ENCODE results near the gene ZDHHC12.

DNA sequence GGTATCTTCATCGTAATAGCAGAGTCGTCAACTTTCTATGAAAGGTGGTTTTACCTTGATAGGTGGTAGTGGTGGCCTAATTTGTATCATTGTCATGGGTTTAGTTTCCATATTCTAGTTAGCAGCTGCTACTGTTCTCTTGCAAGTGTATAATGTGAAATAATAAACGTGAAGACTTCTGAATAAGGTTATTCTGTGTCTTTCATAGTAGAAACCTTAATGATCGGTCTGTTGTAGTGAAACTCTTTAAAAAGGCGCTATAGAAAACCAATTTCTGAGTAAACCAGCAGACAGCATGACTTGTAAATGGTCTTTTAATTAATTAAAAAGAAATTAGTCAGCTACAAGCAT lies 33.3 kb downstream of the ZDHHC12 start:
- TF ChIP-seq, protein P1, sequence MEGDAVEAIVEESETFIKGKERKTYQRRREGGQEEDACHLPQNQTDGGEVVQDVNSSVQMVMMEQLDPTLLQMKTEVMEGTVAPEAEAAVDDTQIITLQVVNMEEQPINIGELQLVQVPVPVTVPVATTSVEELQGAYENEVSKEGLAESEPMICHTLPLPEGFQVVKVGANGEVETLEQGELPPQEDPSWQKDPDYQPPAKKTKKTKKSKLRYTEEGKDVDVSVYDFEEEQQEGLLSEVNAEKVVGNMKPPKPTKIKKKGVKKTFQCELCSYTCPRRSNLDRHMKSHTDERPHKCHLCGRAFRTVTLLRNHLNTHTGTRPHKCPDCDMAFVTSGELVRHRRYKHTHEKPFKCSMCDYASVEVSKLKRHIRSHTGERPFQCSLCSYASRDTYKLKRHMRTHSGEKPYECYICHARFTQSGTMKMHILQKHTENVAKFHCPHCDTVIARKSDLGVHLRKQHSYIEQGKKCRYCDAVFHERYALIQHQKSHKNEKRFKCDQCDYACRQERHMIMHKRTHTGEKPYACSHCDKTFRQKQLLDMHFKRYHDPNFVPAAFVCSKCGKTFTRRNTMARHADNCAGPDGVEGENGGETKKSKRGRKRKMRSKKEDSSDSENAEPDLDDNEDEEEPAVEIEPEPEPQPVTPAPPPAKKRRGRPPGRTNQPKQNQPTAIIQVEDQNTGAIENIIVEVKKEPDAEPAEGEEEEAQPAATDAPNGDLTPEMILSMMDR (IDR thresholded peaks at IDR 0.05; ENCODE audit: low read depth, low read length, missing input control) = no peak
- TF ChIP-seq FOXA1 (IDR thresholded peaks at IDR 0.05) (no peak), TAF1 (conservative IDR thresholded peaks at IDR 0.05) (no peak), SP1 (IDR thresholded peaks at IDR 0.05) (no peak), RAD21 (IDR thresholded peaks at IDR 0.05) (no peak)
- TF ChIP-seq, protein P2, sequence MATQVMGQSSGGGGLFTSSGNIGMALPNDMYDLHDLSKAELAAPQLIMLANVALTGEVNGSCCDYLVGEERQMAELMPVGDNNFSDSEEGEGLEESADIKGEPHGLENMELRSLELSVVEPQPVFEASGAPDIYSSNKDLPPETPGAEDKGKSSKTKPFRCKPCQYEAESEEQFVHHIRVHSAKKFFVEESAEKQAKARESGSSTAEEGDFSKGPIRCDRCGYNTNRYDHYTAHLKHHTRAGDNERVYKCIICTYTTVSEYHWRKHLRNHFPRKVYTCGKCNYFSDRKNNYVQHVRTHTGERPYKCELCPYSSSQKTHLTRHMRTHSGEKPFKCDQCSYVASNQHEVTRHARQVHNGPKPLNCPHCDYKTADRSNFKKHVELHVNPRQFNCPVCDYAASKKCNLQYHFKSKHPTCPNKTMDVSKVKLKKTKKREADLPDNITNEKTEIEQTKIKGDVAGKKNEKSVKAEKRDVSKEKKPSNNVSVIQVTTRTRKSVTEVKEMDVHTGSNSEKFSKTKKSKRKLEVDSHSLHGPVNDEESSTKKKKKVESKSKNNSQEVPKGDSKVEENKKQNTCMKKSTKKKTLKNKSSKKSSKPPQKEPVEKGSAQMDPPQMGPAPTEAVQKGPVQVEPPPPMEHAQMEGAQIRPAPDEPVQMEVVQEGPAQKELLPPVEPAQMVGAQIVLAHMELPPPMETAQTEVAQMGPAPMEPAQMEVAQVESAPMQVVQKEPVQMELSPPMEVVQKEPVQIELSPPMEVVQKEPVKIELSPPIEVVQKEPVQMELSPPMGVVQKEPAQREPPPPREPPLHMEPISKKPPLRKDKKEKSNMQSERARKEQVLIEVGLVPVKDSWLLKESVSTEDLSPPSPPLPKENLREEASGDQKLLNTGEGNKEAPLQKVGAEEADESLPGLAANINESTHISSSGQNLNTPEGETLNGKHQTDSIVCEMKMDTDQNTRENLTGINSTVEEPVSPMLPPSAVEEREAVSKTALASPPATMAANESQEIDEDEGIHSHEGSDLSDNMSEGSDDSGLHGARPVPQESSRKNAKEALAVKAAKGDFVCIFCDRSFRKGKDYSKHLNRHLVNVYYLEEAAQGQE (IDR thresholded peaks at IDR 0.05) = no peak

All from liver (tissue), 3 donors.